HEK293T (cell line): Measurements from ENCODE around the gene FAM163B.

Experiments used
- CTCF ChIA-PET: fragments of 350-600 bp; formaldehyde crosslinking; extraction: SDS; loops from one replicate; lab custom pipeline; 2021; ENCODE audit warnings: antibody characterized with exemption, inconsistent platforms; lab: Yijun Ruan, JAX
- POLR2A ChIA-PET: fragments of 350-600 bp; formaldehyde crosslinking; extraction: SDS; loops from one replicate; lab custom pipeline; 2020; ENCODE audit warnings: antibody characterized with exemption, inconsistent platforms; lab: Yijun Ruan, JAX
- DNase-seq: peaks from one replicate; pipeline ENCODE4 v3.0.0; 2012; ENCODE audit warnings: mixed read lengths; ENCODE audit errors: extremely low spot score
- ARNT ChIP-seq: fragments of 450-650 bp; IDR thresholded peaks from 2 replicates; pipeline ENCODE4 v1.6.1; 2017; ENCODE audit warnings: mild to moderate bottlenecking
- BHLHE40 ChIP-seq: fragments of 450-650 bp; IDR thresholded peaks from 2 replicates; pipeline ENCODE4 v1.6.1; 2016; ENCODE audit warnings: mild to moderate bottlenecking, moderate library complexity, borderline replicate concordance
- CTBP1 ChIP-seq: fragments of 450-650 bp; IDR thresholded peaks from 2 replicates; pipeline ENCODE4 v1.6.1; 2016; ENCODE audit warnings: borderline replicate concordance
- ELF4 ChIP-seq: fragments of 450-650 bp; IDR thresholded peaks from 2 replicates; pipeline ENCODE4 v1.6.1; 2017; ENCODE audit warnings: antibody characterized with exemption
- FOXA1 ChIP-seq: fragments of 450-650 bp; IDR thresholded peaks from 2 replicates; pipeline ENCODE4 v1.6.1; 2016; ENCODE audit warnings: mild to moderate bottlenecking
- FOXK2 ChIP-seq: fragments of 450-650 bp; IDR thresholded peaks from 2 replicates; pipeline ENCODE4 v1.6.1; 2016; ENCODE audit warnings: mild to moderate bottlenecking
- FOXM1 ChIP-seq: fragments of 450-650 bp; IDR thresholded peaks from 2 replicates; pipeline ENCODE4 v1.6.1; 2017; ENCODE audit warnings: mild to moderate bottlenecking, borderline replicate concordance
- HDGF ChIP-seq: fragments of 450-650 bp; IDR thresholded peaks from 2 replicates; pipeline ENCODE4 v1.6.1; 2017; ENCODE audit warnings: antibody characterized with exemption, borderline replicate concordance
- L3MBTL2 ChIP-seq: fragments of 450-650 bp; conservative IDR thresholded peaks from 2 replicates; pipeline ENCODE4 v1.6.1; 2016; ENCODE audit warnings: mild to moderate bottlenecking
- LEF1 ChIP-seq: fragments of 450-650 bp; IDR thresholded peaks from 2 replicates; pipeline ENCODE4 v1.6.1; 2017; ENCODE audit warnings: mild to moderate bottlenecking, borderline replicate concordance
- NFRKB ChIP-seq: fragments of 450-650 bp; IDR thresholded peaks from 2 replicates; pipeline ENCODE4 v1.6.1; 2016; ENCODE audit warnings: mild to moderate bottlenecking, moderate library complexity
- SP1 ChIP-seq: fragments of 450-650 bp; IDR thresholded peaks from 2 replicates; pipeline ENCODE4 v1.6.1; 2017
- SUZ12 ChIP-seq: fragments of 450-650 bp; IDR thresholded peaks from 2 replicates; pipeline ENCODE4 v1.6.1; 2016; ENCODE audit warnings: mild to moderate bottlenecking
- TARDBP ChIP-seq: fragments of 450-650 bp; IDR thresholded peaks from 2 replicates; pipeline ENCODE4 v1.6.1; 2016
- ZNF384 ChIP-seq: fragments of 450-650 bp; IDR thresholded peaks from 2 replicates; pipeline ENCODE4 v1.6.1; 2016
- TF ChIP-seq, protein P1 (sequence below): fragments of 450-650 bp; IDR thresholded peaks from 2 replicates; pipeline ENCODE4 v1.6.1; 2016

FAM163B gene

DNA sequence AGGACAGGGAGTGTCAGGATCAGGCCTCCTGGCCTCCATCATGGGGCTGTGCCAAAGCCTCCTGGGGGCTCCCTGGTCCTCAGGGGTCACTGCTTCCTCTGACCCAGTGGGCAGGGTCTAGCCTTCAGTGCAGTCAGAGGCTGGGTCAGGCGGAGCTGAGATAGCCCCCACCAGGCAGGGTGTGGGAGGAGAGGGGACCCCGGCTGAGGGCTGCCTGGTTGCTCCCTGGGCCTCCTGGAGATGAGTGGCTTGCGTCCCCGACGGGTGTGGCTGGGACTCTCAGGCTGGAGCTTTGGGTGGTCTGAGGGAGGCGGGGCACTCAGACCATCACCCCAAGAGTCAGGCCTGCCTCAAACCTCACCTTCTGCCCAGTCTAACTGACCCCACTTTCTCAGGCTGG lies 21.7 kb downstream of the FAM163B start:
- TF ChIP-seq SP1 (no peak), LEF1 (no peak), ZNF384 (no peak), BHLHE40 (no peak), HDGF (no peak)
- TF ChIP-seq, protein P1, sequence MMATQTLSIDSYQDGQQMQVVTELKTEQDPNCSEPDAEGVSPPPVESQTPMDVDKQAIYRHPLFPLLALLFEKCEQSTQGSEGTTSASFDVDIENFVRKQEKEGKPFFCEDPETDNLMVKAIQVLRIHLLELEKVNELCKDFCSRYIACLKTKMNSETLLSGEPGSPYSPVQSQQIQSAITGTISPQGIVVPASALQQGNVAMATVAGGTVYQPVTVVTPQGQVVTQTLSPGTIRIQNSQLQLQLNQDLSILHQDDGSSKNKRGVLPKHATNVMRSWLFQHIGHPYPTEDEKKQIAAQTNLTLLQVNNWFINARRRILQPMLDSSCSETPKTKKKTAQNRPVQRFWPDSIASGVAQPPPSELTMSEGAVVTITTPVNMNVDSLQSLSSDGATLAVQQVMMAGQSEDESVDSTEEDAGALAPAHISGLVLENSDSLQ = no peak
- no peak for DNase-seq
- CTCF ChIA-PET = no interaction called here
- POLR2A ChIA-PET = no interaction called here

DNA sequence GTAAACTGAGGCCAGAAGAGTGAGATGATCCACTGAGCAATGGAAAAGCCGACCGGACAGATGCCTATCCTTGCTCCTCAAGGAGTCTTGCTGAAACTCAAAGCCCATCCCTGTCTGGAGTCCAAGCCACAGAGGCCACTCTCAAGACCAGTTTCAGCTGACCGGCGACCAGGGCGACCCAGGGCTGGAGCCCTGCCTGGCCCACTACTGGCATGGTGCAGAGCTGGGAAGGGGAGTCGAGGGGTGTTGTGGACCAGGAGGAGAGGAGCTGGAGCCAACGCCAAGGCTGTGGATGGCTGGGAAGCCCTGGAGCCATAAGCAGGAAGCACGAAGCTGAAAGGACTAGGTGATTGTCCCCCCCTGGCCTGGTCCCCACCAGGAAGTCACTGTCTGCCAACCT lies 22.1 kb downstream of the FAM163B start:
- DNase-seq = no peak
- CTCF ChIA-PET = no interaction called here
- no peak for TF ChIP-seq TARDBP
- TF ChIP-seq CTBP1 = no peak
- no peak for TF ChIP-seq SUZ12
- TF ChIP-seq HDGF = no peak
- no peak for TF ChIP-seq L3MBTL2
- no peak for TF ChIP-seq FOXK2
- no peak for TF ChIP-seq SP1
- POLR2A ChIA-PET = no interaction called here

DNA sequence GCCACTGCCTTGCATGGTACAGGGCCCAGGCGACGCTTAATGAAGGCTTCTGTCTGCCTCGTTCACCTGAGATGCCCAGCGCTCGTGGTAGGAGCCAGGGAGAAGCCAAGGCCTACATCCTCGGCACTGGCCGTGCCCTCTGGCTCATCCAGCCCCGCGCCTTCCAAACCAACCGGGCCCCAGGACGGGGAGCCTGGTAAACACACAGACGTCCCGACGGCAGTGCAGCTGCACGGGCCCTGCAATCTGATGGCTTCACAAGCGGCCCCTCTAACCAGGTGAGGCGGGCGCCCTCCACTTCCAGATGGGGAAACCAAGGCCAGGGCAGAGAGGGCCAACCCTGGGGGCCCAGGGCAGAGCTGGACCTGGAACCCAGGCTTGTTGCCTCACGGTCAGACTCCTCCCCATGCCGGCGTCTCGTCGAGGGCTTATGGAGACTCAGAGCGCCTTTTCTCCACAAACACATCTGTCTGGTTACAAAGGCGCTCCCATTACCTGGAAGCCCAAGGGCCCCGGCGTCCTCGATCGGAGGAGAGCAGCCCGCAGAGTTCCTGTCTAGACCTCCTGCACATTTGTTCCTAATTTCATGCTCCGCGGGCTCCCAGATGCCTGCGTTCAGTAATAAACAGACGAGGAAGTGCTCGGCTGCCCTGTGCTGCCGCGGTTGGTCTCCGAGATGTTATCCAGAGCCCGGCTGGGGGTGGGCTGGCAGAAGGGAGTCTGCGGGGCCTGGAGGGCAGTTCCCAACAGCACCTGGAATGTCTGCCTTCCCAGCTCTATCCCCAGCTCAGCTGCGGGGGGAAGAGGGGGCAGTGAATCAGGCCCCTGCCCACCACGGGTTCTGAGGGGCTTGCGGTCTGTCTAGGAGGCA lies 23.5 kb downstream of the FAM163B start:
- ChIA-PET CTCF (no interaction called here), POLR2A (no interaction called here)
- peak; percentile 26 for DNase-seq
- TF ChIP-seq, protein P1 = no peak
- no peak for TF ChIP-seq ZNF384

DNA sequence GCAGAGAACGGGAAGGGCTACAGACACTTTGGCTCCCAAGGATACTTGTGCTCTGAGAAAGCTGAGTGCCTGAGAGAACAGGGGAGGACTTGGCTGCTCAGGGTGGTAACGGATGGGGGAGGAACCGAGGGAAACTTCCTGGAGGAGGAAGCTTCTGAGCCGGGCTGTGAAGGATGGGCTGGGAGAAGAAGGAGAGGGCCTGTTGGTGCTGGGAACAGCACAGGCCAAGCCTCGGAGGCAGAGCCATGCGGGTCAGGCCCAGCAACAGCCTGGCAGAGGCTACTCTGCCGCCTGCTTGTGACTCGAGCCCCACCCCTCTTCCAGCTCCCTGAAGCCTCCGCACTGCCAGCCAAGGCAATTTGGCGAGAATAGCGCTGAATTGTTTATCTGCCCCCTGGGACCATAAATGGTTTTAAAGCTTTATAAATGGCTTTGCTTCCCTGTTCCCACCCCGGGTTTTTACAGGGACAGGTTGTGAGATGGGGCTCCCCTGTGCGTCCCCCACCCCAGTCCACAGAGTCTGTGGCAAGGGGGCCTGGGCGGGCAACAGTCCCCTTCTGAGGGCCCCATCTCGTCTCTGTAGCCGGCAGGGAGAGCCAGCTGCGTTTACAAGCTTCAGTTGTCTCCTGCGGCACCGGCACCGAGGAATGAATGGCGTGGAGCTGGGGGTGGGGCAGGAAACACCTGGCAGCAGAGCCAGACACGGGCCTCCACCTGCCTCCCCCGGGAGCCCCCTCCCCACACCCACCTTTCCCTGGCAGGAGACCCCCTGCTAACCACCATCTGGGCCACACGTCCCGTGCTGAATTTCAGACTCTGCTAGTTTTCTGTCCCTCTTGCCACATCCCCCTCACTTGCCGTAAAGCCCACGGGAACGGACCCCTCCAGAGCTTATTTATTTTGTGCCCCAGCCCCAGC lies 24.4 kb downstream of the FAM163B start:
- no peak for TF ChIP-seq LEF1
- TF ChIP-seq, protein P1 = 0 out of 2 replicates have a peak, but pooled peaks have one; percentile 11
- CTCF ChIA-PET = interaction anchor here (0.7 kb wide), 1 partner anchor 36 kb away, joined by 3 read pairs; no protein-coding TSS in a partner anchor
- peak; percentile 52 for DNase-seq
- POLR2A ChIA-PET = no interaction called here

DNA sequence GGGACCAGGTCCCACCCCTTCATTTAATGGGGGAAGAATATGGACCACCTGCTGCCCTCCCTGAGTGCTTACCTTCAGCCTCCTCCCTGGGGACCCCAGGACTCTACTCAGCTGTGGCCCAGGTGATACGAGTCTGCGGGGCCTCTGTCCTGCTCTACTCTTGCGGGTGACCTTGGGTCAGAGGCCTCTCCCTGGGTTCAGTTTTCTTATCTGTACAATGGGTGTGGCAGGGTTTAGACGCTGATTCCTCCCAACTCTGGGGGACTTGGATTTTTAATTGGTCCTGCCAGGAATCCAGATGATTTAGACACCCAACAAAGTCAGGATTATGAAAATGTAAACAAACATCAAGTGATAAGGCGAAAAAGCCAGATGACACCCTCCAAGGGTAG lies 25.0 kb downstream of the FAM163B start:
- no peak for TF ChIP-seq L3MBTL2
- TF ChIP-seq SP1 = no peak
- no peak for TF ChIP-seq SUZ12
- no peak for TF ChIP-seq ZNF384
- no peak for TF ChIP-seq TARDBP
- no peak for TF ChIP-seq FOXA1
- TF ChIP-seq HDGF = no peak
- DNase-seq = no peak
- CTCF ChIA-PET = interaction anchor here (0.7 kb wide), 1 partner anchor 37 kb away, joined by 3 read pairs; no protein-coding TSS in a partner anchor
- POLR2A ChIA-PET = no interaction called here

DNA sequence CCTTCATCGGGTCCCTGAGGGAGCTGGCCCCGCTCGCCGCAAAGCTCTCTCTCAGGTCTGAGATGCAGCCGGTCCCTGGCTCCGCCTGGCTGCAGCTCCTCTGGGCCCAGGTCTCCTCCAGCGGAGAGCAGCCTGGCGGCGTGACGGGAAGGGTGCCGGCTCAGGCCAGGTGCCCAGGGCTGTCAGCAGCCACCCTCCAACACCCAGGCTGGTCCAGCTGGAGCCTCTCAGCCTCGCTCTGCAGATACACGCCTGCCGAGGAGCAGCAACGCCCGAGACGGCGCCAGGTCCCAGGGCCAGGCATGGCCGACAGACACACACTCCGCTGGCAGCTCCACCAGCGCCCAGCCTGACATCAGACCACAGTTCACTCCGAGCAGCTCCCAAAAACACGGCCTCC lies 25.6 kb downstream of the FAM163B start:
- CTCF ChIA-PET = no interaction called here
- POLR2A ChIA-PET = no interaction called here
- no peak for TF ChIP-seq L3MBTL2
- no peak for TF ChIP-seq HDGF
- no peak for TF ChIP-seq ARNT
- TF ChIP-seq ZNF384 = no peak
- TF ChIP-seq CTBP1 = no peak
- no peak for TF ChIP-seq FOXA1
- TF ChIP-seq FOXK2 = no peak
- TF ChIP-seq SUZ12 = no peak
- no peak for TF ChIP-seq LEF1
- no peak for TF ChIP-seq TARDBP
- no peak for TF ChIP-seq FOXM1
- no peak for TF ChIP-seq SP1
- TF ChIP-seq ELF4 = no peak
- TF ChIP-seq BHLHE40 = no peak
- TF ChIP-seq, protein P1 = no peak
- no peak for TF ChIP-seq NFRKB
- no peak for DNase-seq
